Fibroblast of pulmonary artery (primary cell): ENCODE data around the gene JARID2.

Experiments used
- DNase-seq: peaks from one replicate; pipeline ENCODE4 v3.0.0-alpha.2; 2010; ENCODE audit warnings: low read depth
- H3K4me3 ChIP-seq: replicated peaks from 2 replicates; pipeline ENCODE4 v1.5.1; 2011; ENCODE audit warnings: low read depth, mild to moderate bottlenecking, control low read depth, low read length, moderate library complexity
- TF ChIP-seq, protein P1 (sequence below): IDR thresholded peaks from 2 replicates; pipeline ENCODE4 v1.5.1; 2011; ENCODE audit warnings: mild to moderate bottlenecking, control low read depth, low read length, inconsistent platforms; ENCODE audit errors: missing control alignments

The JARID2 gene

DNA sequence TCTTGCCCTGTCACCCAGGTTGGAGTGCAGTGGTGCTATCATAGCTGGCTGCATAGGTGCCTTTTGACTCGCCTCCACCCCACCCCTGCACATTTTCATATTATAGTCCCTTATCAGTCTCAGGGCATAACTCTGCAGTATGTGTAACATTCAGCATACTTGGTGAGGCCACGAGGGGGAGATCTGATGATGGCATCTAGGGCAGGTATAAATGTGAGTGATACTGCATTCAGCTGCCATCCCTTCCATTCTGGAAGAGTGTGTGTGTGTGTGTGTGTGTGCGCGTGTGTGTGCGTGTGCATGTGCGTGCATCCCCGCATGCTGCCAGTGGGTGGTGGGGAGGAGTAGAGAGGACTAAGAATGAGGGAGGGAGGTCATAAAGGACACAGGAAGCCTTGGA is 81.4 kb downstream of the JARID2 start:
- TF ChIP-seq, protein P1, sequence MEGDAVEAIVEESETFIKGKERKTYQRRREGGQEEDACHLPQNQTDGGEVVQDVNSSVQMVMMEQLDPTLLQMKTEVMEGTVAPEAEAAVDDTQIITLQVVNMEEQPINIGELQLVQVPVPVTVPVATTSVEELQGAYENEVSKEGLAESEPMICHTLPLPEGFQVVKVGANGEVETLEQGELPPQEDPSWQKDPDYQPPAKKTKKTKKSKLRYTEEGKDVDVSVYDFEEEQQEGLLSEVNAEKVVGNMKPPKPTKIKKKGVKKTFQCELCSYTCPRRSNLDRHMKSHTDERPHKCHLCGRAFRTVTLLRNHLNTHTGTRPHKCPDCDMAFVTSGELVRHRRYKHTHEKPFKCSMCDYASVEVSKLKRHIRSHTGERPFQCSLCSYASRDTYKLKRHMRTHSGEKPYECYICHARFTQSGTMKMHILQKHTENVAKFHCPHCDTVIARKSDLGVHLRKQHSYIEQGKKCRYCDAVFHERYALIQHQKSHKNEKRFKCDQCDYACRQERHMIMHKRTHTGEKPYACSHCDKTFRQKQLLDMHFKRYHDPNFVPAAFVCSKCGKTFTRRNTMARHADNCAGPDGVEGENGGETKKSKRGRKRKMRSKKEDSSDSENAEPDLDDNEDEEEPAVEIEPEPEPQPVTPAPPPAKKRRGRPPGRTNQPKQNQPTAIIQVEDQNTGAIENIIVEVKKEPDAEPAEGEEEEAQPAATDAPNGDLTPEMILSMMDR, result peak; percentile 21
- no peak overlapping the region for H3K4me3 ChIP-seq
- peak; percentile 18 for DNase-seq

DNA sequence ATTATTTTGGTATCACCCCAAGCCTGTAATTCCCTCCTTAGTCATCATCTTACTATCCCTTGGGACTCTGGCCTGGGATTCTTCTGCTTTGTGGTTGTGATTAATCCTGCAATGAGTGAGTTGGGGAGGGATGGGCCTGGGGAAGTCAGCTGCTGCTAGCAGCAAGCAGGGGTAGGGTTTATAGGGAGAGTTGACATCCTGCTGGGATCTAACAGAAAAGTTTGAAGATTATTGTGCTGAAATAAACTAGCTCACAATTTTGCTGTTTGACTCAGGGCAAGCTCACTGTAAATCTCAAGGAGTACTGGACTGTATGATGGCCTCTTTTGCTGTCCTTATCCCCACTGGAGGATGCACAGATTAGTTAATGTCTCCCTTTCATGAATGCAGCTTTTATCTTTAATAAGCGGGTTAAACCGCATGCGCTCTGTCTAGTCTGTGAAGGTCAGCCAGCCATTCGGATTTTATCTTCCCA is 83.4 kb downstream of the JARID2 start:
- no peak overlapping the region for H3K4me3 ChIP-seq
- DNase-seq, result peak; percentile 82
- TF ChIP-seq, protein P1, result no peak

DNA sequence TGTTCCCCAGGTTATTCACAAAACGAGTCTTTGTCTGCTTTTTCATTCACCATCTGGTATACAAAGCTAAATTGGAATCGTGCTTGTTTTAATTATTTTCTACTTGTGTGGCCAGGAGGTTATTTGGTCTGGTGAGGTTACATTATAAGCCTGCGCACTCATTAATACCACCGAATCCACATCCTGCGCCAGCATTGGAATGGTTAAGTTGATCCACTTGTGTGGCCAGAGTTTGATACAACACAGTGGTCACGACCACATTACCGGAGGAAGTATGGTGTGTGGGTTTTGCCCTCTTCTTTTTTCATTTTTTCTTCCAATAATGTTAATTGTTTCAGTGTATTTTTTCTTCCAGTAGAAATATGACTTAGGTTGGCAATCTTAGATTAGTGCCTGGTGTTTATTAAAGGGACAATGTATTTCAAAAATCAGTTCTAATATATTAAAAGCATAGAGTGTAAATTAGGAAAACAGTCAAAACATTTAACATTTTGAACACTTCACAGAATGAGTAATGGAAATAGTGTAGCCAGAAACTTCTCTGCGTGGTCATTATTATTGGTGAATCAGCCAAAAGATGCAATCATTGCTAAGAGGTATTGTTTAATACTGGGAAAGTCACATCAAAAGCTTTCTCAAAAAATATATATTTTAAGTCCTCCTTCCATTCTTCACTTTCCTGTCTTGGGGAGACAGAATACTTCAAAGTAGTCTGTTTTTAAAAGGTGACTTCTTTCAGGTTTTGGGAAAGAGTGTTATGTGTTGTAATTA is 84.5 kb downstream of the JARID2 start:
- TF ChIP-seq, protein P1, result no peak
- H3K4me3 ChIP-seq, result no peak overlapping the region
- DNase-seq, result peak; percentile 36

DNA sequence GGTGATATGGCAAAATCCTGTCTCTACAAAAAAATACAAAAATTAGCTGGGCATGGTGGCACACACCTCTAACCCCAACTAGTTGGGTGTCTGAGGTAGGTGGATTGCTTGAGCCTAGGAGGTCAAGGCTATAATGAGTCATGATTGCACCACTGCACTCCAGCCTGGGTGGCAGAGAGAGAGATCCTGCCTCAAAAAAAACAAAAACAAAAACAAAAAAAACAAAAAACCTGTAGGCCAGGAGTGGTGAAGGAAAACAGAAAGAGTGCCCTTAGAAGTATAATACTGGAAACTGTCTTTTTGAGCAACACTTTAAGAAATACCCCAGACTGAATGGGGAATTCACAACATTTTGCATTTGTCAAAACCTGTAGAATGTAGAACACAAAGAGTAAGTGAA is 85.3 kb downstream of the JARID2 start:
- H3K4me3 ChIP-seq, result no peak overlapping the region
- peak; percentile 24 for DNase-seq
- TF ChIP-seq, protein P1, result no peak

DNA sequence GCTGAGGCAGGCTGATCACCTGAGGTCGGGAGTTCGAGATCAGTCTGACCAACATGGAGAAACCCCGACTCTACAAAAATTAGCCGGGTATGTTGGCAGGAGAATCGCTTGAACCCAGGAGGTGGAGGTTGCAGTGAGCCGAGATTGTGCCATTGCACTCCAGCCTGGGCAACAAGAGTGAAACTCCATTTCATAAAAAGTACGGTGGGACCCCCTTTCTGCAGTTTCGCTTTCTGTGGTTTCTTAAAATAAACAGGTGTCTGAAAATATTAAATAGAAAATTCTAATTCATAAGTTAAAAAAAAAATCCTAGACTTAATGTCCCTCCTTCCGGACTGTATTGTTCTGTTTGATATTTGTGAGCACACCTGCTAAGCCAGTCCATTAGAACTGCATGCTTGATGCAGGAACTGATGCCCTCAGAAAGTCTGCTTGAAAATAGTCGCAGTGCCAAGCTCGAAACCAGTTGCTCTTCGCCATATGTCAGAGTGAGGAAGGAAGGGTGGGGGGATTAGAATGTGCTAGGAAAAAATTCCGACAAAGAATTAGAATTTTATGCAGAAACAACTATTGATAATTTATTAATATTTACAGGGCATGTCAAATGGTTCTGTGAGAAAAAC is 85.9 kb downstream of the JARID2 start:
- TF ChIP-seq, protein P1, result no peak
- H3K4me3 ChIP-seq, result no peak overlapping the region
- no peak for DNase-seq

DNA sequence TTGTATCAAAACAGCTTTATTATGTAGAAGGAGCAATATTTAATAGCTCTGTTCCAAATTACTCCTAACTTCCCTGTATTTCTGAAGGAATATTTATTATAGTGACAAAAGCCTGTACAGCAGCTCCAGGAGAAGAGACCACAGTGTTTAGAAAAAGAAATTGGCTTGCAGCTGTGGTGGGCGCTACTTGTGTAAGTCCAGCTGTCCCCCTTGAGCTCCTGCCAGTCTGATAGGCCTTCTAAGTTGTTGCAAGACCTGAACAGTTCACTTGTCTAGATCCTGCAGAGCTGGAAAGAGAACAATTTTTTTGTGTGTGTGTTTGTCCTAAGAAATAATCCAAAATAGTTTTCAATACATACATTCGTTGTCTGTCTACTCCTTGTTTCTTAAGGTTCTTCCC is 86.6 kb downstream of the JARID2 start:
- no peak overlapping the region for H3K4me3 ChIP-seq
- no peak for DNase-seq
- TF ChIP-seq, protein P1, result no peak
